ENCODE data around the gene MRGPRX4.
"Not testable (repeated sequence)": the region's sequence is repeated elsewhere in the genome, so short reads cannot be mapped to it uniquely, and the experiment has no call there.

Gene MRGPRX4

DNA sequence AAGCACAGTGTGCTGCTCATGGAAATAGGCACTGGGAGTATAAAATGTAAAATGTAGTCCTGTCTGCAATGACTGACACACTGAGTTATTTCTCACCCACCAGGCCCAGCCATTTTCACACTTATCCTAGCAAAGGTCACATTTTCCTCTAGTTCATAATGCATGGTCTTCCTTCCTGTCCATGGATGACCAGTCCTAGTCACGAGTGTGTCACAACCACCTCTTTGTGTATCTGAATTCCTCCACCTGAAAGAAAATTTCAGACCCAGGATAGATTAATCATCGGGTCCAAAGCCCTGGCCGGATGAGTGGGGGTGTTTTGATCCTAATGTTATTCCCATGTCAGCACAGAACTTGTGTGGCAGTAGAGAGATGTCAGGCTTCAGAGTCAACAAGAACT is at the start of gene MRGPRX4:
MRGPRX4 (plus strand) TSS at position 172 of the 400 bp plus-strand sequence. CDS start 420 bp downstream, outside the sequence.
- Mint-ChIP-seq H3K9me3 (no peaks in the 10 kb centered on the region), H3K27me3 (peaks cover 5% of the 10 kb centered on the region)
- intact Hi-C loops (cut with micrococcal nuclease): no loop called here

DNA sequence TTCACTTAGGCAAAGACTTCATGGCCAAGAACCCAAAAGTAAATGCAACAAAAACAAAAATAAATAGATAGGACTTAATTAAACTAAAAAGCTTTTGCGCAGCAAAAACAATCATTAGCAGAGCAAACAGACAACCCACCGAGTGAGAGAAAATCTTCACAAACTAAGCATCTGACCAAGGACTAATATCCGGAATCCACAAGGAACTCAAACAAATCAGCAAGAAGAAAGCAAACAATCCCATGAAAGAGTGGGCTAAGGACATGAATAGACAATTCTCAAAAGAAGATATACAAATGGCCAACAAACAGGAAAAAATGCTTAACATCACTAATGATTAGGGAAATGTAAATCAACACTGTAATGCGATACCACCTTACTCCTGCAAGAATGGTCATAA is 41.5 kb upstream of the MRGPRX4 start:
- peaks cover 13% of the 10 kb centered on the region for H3K27me3 Mint-ChIP-seq
- H3K4me1 Mint-ChIP-seq (ENCODE audit: low read depth); H3K36me3 Mint-ChIP-seq (ENCODE audit: low read depth); H3K9me3 Mint-ChIP-seq; H3K27ac Mint-ChIP-seq; H3K4me3 Mint-ChIP-seq; intact Hi-C loops (cut with micrococcal nuclease): not testable (repeated sequence)

More for the DNA sequence above, at the start of gene MRGPRX4:
- H3K36me3 Mint-ChIP-seq (ENCODE audit: low read depth): no peaks in the 10 kb centered on the region
- H3K4me1 Mint-ChIP-seq (ENCODE audit: low read depth): no peaks in the 10 kb centered on the region
- H3K4me3 Mint-ChIP-seq: no peak within 1 kb of the TSS
- H3K27ac Mint-ChIP-seq: no peak within 1 kb of the TSS

DNA sequence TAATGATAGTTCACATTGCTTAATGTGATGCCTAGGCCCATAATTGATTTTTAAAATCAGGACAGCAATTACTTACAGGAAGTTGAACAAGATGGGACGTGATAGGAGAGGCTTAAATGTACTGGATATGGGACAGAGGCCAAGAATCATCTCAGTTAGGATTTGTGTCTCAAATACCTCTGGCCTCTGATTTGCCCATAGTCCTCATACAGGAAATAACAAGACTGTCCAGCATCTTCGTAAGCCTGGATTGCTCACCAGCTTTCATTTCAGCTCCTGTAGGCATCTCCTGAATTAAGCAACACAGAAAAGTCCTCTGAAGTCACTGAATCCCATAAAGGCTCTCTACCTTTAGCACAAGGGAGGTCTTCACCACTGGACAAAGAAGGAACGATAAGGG is 40.3 kb upstream of the MRGPRX4 start, which contains the start of gene MRGPRX3:
MRGPRX3 (plus strand) TSS at position 231 of the 400 bp plus-strand sequence. CDS start 4,632 bp downstream, outside the sequence.
- H3K4me3 Mint-ChIP-seq: no peak within 1 kb of the TSS
- no peaks in the 10 kb centered on the region for H3K9me3 Mint-ChIP-seq
- H3K27ac Mint-ChIP-seq: no peak within 1 kb of the TSS
- no peaks in the 10 kb centered on the region for H3K36me3 Mint-ChIP-seq (ENCODE audit: low read depth)
- intact Hi-C loops (cut with micrococcal nuclease): no loop called here
- peaks cover 14% of the 10 kb centered on the region for H3K27me3 Mint-ChIP-seq
- H3K4me1 Mint-ChIP-seq (ENCODE audit: low read depth): no peaks in the 10 kb centered on the region

DNA sequence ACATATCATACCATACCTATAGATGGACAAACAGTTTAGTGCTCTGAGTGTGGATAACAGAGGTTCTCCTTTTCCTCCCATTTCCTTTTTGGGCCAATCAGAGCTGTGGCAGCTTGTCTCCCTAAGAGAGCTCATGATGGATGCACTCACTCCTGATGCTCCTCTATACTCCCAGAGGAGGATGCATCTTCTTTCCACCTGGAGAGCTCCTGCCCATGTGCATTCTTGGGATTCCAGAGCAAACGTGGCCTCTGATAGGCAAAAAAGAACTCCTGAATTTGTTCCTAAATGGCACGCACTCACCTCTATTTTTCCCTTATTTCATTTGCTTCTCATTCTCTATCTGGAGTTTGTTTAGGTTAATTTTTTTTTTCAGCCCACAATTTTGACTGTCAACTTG is 37.3 kb upstream of the MRGPRX4 start:
- no peaks in the 10 kb centered on the region for H3K4me1 Mint-ChIP-seq (ENCODE audit: low read depth)
- H3K27ac Mint-ChIP-seq: no peak overlapping the region
- H3K4me3 Mint-ChIP-seq: no peak overlapping the region
- intact Hi-C loops (cut with micrococcal nuclease): no loop called here
- no peaks in the 10 kb centered on the region for H3K36me3 Mint-ChIP-seq (ENCODE audit: low read depth)
- H3K9me3 Mint-ChIP-seq: no peaks in the 10 kb centered on the region
- peaks cover 12% of the 10 kb centered on the region for H3K27me3 Mint-ChIP-seq

DNA sequence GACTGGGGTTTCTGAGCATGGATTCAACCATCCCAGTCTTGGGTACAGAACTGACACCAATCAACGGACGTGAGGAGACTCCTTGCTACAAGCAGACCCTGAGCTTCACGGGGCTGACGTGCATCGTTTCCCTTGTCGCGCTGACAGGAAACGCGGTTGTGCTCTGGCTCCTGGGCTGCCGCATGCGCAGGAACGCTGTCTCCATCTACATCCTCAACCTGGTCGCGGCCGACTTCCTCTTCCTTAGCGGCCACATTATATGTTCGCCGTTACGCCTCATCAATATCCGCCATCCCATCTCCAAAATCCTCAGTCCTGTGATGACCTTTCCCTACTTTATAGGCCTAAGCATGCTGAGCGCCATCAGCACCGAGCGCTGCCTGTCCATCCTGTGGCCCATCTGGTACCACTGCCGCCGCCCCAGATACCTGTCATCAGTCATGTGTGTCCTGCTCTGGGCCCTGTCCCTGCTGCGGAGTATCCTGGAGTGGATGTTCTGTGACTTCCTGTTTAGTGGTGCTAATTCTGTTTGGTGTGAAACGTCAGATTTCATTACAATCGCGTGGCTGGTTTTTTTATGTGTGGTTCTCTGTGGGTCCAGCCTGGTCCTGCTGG is 35.3 kb upstream of the MRGPRX4 start:
- Mint-ChIP-seq H3K27ac (no peak overlapping the region), H3K4me3 (no peak overlapping the region), H3K36me3 (ENCODE audit: low read depth) (no peaks in the 10 kb centered on the region), H3K27me3 (peaks cover 11% of the 10 kb centered on the region), H3K9me3 (no peaks in the 10 kb centered on the region), H3K4me1 (ENCODE audit: low read depth) (no peaks in the 10 kb centered on the region)
- intact Hi-C loops (cut with micrococcal nuclease): no loop called here

DNA sequence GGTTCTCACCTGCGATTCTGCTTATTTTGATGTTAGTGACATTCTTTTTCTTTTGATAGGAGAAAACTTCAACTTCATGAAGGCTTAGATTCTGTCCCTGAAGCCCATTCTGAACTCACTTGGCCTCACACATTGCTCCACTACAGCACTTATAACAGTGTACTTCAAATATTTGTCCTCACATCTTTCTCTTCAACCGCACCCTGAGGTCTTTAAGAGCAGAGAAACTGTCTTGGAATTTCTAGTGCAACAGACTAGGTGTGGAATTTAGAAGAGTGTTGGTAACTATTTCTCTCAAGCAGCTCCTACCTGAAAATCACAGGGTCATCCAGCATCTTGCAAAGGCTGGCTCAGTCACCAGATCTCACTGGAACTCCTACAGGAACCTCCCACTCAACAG is 32.5 kb upstream of the MRGPRX4 start:
- no peaks in the 10 kb centered on the region for H3K9me3 Mint-ChIP-seq
- H3K27me3 Mint-ChIP-seq: peaks cover 7% of the 10 kb centered on the region
- H3K4me1 Mint-ChIP-seq (ENCODE audit: low read depth): no peaks in the 10 kb centered on the region
- no peak overlapping the region for H3K4me3 Mint-ChIP-seq
- no peak overlapping the region for H3K27ac Mint-ChIP-seq
- H3K36me3 Mint-ChIP-seq (ENCODE audit: low read depth): no peaks in the 10 kb centered on the region
- intact Hi-C loops (cut with micrococcal nuclease): no loop called here

DNA sequence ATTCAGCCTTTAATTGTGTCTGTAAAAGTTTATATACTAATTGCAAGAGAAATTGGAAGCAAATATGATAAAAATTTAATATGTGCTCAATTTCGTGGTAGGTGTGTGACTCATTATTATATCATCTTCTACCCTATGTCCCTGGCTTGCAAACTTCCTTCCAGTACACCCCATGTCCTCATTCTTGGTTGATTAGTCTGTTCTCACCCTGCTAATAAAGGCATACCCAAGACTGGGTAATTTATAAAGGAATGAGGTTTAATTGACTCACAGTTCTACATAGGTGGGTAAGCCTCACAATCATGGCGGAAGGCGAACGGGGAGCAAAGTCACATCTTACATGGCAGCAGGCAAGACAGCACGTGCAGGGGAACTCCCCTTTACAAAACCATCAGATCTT is 28.4 kb upstream of the MRGPRX4 start:
- no peak overlapping the region for H3K4me3 Mint-ChIP-seq
- peaks cover 11% of the 10 kb centered on the region for H3K27me3 Mint-ChIP-seq
- no peak overlapping the region for H3K27ac Mint-ChIP-seq
- no peaks in the 10 kb centered on the region for H3K36me3 Mint-ChIP-seq (ENCODE audit: low read depth)
- intact Hi-C loops (cut with micrococcal nuclease): no loop called here
- no peaks in the 10 kb centered on the region for H3K4me1 Mint-ChIP-seq (ENCODE audit: low read depth)
- H3K9me3 Mint-ChIP-seq: no peaks in the 10 kb centered on the region

DNA sequence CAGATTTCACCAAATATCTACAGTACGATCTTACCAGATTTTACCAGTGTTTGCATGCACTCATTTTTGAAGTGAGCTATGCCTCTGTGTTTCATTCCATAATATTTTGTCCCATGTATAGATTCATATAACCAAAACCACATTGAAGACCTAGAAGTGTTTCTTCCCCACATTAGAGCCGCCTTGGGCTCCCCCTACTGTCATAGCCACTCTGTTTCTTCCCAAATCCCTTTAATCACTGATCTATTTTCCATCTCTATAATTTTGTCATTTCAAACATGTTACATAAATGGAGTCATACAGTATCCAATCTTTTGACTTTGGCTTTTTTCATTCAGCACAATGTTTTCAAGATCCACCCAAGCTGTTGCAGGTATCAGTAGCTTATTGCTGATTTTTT is 27.6 kb upstream of the MRGPRX4 start:
- Mint-ChIP-seq H3K9me3 (no peaks in the 10 kb centered on the region), H3K4me1 (ENCODE audit: low read depth) (no peaks in the 10 kb centered on the region), H3K27me3 (peaks cover 11% of the 10 kb centered on the region), H3K4me3 (no peak overlapping the region), H3K36me3 (ENCODE audit: low read depth) (no peaks in the 10 kb centered on the region), H3K27ac (no peak overlapping the region)
- intact Hi-C loops (cut with micrococcal nuclease): no loop called here

DNA sequence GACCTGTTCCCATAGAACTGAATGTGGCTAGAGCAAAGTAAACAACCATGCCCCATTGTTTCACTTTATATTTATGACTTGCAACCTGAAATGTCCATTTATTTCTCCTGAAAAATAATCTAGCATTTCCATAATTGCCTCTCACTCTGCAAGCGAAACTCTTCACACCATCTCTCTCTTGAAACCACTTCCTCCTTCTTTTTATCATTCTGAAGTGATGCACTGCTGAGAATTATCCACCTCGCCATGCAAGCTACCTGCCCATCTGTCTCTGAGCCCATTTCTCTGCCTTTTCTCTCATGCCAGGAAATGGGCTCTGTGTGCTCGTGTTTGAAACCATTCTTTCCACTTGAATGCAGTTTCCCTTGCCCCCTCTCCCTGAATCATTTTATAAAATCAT is 26.8 kb upstream of the MRGPRX4 start:
- Mint-ChIP-seq H3K9me3 (no peaks in the 10 kb centered on the region), H3K27ac (no peak overlapping the region), H3K4me1 (ENCODE audit: low read depth) (no peaks in the 10 kb centered on the region), H3K36me3 (ENCODE audit: low read depth) (no peaks in the 10 kb centered on the region), H3K27me3 (peaks cover 9% of the 10 kb centered on the region), H3K4me3 (no peak overlapping the region)
- intact Hi-C loops (cut with micrococcal nuclease): no loop called here

DNA sequence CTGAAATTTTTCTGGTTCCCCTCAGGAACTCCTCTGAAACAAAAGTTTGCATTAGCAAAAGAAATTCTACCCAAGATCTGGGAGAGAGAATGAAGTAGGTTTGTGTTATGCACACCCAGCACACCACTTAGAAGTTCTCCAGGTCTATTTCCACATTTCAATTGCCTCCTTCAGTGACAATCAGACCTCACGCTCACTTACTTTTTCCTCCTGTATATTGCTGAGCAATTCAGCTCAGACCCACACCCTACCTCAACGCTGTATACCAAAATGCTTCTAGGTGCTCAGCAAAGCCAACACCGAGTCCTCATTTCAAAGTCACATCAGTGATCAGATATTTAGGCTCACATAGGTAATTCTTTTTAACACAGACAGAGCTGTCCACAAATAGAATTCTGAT is 21.1 kb upstream of the MRGPRX4 start:
- intact Hi-C loops (cut with micrococcal nuclease): no loop called here
- Mint-ChIP-seq H3K27ac (no peak overlapping the region), H3K9me3 (no peaks in the 10 kb centered on the region), H3K27me3 (peaks cover 7% of the 10 kb centered on the region), H3K36me3 (ENCODE audit: low read depth) (no peaks in the 10 kb centered on the region), H3K4me3 (no peak overlapping the region), H3K4me1 (ENCODE audit: low read depth) (no peaks in the 10 kb centered on the region)

DNA sequence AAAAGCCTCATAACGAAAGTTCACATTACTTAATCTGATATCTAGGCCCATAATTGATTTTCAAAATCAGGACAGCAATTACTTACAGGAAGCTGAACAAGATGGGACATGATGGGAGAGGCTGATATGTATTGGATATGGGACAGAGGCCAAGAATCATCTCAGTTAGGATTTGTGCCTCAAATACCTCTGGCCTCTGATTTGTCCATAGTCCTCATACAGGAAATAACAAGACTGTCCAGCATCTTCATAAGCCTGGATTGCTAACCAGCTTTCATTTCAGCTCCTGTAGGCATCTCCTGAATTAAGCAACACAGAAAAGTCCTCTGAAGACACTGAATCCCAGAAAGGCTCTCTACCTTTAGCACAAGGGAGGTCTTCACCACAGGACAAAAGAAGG is 4.3 kb upstream of the MRGPRX4 start:
- intact Hi-C loops (cut with micrococcal nuclease): no loop called here
- no peak overlapping the region for H3K27ac Mint-ChIP-seq
- H3K9me3 Mint-ChIP-seq: no peaks in the 10 kb centered on the region
- peaks cover 3% of the 10 kb centered on the region for H3K27me3 Mint-ChIP-seq
- no peaks in the 10 kb centered on the region for H3K36me3 Mint-ChIP-seq (ENCODE audit: low read depth)
- H3K4me1 Mint-ChIP-seq (ENCODE audit: low read depth): peaks cover 9% of the 10 kb centered on the region
- H3K4me3 Mint-ChIP-seq: no peak overlapping the region

DNA sequence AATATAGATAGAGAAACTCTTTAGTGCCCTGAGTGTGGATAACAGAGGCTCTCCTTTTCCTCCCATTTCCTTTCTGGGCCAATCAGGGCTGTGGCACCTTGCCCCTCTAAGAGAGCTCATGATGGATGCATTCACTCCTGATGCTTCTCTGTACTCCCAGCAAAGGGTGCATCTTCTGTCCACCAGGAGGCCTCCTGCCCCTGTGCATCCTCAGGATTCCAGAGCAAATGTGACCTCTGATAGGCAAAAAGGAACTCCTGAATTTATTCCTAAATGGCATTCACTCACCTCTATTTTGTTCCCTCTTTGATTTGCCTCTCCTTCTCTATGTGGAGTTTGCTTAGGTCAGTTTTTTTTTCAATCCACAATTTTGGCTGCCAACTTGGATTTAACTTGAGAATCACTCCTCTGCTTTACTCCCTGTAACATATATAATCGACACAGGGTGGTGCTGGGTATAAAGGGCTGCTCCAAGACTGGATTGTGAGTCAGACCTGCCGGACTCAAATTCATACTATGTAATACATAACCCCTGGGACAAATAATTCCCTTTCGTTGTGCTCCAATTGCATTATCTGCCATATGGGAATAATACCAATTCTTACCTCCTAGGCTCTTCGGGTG is 1.1 kb upstream of the MRGPRX4 start:
- Mint-ChIP-seq H3K4me1 (ENCODE audit: low read depth) (no peaks in the 10 kb centered on the region), H3K27me3 (peaks cover 7% of the 10 kb centered on the region), H3K36me3 (ENCODE audit: low read depth) (no peaks in the 10 kb centered on the region), H3K4me3 (no peak overlapping the region), H3K9me3 (no peaks in the 10 kb centered on the region), H3K27ac (no peak overlapping the region)
- intact Hi-C loops (cut with micrococcal nuclease): no loop called here

DNA sequence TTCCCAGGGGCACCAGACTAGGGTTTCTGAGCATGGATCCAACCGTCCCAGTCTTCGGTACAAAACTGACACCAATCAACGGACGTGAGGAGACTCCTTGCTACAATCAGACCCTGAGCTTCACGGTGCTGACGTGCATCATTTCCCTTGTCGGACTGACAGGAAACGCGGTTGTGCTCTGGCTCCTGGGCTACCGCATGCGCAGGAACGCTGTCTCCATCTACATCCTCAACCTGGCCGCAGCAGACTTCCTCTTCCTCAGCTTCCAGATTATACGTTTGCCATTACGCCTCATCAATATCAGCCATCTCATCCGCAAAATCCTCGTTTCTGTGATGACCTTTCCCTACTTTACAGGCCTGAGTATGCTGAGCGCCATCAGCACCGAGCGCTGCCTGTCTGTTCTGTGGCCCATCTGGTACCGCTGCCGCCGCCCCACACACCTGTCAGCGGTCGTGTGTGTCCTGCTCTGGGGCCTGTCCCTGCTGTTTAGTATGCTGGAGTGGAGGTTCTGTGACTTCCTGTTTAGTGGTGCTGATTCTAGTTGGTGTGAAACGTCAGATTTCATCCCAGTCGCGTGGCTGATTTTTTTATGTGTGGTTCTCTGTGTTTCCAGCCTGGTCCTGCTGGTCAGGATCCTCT is 709 bp downstream of the MRGPRX4 start:
- H3K27me3 Mint-ChIP-seq: peaks cover 7% of the 10 kb centered on the region
- H3K4me3 Mint-ChIP-seq: no peak overlapping the region
- H3K9me3 Mint-ChIP-seq: no peaks in the 10 kb centered on the region
- no peak overlapping the region for H3K27ac Mint-ChIP-seq
- H3K4me1 Mint-ChIP-seq (ENCODE audit: low read depth): no peaks in the 10 kb centered on the region
- no peaks in the 10 kb centered on the region for H3K36me3 Mint-ChIP-seq (ENCODE audit: low read depth)
- intact Hi-C loops (cut with micrococcal nuclease): no loop called here

DNA sequence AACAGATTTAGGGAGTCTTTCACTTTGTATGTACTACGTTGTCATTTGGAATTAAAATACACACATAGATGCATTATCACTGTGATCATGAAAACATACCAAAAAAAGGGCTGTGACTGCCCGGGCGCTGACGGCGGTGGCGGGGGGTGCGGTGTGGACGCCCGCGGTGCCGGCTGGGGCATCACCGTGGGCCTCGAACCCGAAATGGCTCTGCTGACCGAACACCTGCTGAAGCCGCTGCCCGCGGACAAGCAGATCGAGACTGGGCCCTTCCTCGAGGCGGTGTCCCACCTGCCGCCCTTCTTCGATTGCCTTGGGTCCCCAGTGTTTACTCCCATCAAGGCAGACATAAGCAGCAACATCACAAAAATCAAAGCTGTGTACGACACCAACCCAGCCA is 16.2 kb downstream of the MRGPRX4 start:
- peaks cover 7% of the 10 kb centered on the region for H3K4me1 Mint-ChIP-seq (ENCODE audit: low read depth)

More for the DNA sequence above, 16.2 kb downstream of the MRGPRX4 start:
- Mint-ChIP-seq H3K27me3 (peaks cover 26% of the 10 kb centered on the region), H3K27ac (no peak overlapping the region), H3K36me3 (ENCODE audit: low read depth) (no peaks in the 10 kb centered on the region), H3K9me3 (no peaks in the 10 kb centered on the region), H3K4me3 (no peak overlapping the region)
- intact Hi-C loops (cut with micrococcal nuclease): no loop called here

All from dendritic cell treated with granulocyte-macrophage colony-stimulating factor and Interleukin-4, amounts not matched to agents 40 ng/mL and 50 ng/mL, for 4 days (primary cell).